Measurements from ENCODE around the gene ESYT2.

The ESYT2 gene

GRCh38 chr7:158802535-158803366 lies 26.6 kb downstream of the ESYT2 start:
- DNase-seq (ENCODE audit: low spot score) = peak; percentile 58

DNA sequence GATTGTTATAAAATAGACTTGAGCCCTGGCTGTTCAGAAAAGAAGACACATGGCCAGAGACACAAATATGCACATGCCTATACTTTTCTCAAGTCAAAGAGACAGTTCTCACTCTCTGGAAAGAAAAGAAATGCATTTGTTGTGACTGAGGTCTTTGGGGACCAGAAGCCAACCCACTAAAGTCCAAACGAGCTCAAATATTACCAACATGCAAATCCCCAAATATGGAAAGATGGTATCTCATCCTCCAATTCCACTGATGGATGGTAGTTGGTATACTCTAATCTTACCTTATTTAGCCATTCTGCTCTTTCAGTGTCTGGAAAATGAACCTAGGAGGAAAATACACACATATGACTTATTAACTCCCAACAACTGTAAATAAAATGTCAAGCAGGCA lies 30.6 kb downstream of the ESYT2 start:
- no peak for DNase-seq (ENCODE audit: low spot score)

GRCh38 chr7:158796667-158797066 lies 32.6 kb downstream of the ESYT2 start:
- DNase-seq (ENCODE audit: low spot score) = no peak

DNA sequence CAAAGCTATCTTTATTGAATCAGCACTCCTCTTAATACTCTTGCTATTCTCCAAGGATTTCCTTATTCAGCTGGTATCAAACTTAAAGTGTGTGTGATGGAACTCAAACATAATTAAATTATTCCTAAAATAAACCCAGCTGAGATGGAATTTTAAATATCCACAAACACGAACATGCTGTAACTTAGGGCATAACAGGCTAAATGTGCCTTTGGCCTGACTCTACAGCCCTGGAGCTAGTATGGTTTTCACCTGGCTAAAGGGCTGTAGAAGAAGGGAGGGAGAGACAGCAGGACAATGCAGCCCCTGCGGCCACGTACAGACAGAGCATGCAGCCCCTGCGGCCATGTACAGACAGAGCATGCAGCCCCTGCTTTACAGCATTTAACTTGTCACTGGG lies 34.0 kb downstream of the ESYT2 start:
- DNase-seq (ENCODE audit: low spot score) = no peak

DNA sequence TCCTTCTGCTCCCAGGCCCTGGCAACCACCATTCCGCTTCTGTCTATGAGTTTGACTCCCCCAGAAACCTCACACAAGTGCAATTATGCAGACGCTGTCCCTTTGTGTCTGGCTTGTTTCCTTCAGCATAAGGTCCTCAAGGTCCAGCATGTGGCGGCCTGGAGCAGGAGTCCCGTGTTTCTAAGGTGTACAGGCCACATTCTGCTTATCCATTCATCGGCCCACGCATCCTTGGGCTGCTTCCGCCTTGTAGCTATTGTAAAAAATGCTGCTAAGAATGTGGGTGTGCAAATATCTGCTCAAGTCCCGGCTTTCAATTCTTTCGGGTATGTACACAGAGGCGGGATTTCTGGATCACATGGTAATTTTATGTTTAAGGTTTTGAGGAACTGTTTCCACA lies 38.2 kb downstream of the ESYT2 start:
- no peak for DNase-seq (ENCODE audit: low spot score)

- DNase-seq (ENCODE audit: low spot score) = no peak
These were observed 39.5 kb downstream of the ESYT2 start for GRCh38 chr7:158789842-158790241.

GRCh38 chr7:158786898-158787297 lies 42.4 kb downstream of the ESYT2 start:
- no peak for DNase-seq (ENCODE audit: low spot score)

GRCh38 chr7:158784270-158784669 lies 45.0 kb downstream of the ESYT2 start:
- no peak for DNase-seq (ENCODE audit: low spot score)

GRCh38 chr7:158783595-158783994 lies 45.7 kb downstream of the ESYT2 start:
- no peak for DNase-seq (ENCODE audit: low spot score)

GRCh38 chr7:158782761-158783401 lies 46.4 kb downstream of the ESYT2 start:
- peak; percentile 50 for DNase-seq (ENCODE audit: low spot score)

- no peak for DNase-seq (ENCODE audit: low spot score)
These were observed 47.2 kb downstream of the ESYT2 start for GRCh38 chr7:158781974-158782664.

DNA sequence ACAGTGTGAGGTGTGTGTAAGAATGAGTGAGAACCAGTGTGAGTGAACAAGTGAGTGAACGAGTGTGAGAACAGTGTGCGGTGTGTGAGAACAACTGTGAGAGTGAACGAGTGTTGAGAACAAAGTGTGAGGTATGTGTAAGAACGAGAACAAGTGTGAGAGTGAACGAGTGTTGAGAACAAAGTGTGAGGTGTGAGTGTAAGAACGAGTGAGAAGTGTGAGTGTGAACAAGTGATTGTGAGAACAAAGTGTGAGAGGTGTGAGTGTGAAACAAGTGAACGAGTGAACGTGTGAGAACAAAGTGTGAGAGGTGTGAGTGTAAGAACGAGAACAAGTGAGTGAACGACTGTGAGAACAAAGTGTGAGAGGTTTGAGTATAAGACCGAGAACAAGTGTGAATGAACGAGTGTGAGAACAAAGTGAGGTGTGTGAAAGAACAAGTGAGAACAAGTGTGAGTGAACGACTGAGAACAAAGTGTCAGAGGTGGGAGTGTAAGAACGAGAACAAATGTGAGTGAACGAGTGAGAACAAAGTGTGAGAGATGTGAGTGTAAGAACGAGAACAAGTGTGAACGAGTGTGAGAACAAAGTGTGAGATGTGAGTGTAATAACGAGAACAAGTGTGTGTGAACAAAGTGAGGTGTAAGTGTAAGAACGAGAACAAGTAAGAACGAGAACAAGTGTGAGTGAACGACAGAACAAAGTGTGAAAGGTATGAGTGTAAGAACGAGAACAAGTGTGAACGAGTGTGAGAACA lies 47.9 kb downstream of the ESYT2 start:
- DNase-seq (ENCODE audit: low spot score) = no peak

DNA sequence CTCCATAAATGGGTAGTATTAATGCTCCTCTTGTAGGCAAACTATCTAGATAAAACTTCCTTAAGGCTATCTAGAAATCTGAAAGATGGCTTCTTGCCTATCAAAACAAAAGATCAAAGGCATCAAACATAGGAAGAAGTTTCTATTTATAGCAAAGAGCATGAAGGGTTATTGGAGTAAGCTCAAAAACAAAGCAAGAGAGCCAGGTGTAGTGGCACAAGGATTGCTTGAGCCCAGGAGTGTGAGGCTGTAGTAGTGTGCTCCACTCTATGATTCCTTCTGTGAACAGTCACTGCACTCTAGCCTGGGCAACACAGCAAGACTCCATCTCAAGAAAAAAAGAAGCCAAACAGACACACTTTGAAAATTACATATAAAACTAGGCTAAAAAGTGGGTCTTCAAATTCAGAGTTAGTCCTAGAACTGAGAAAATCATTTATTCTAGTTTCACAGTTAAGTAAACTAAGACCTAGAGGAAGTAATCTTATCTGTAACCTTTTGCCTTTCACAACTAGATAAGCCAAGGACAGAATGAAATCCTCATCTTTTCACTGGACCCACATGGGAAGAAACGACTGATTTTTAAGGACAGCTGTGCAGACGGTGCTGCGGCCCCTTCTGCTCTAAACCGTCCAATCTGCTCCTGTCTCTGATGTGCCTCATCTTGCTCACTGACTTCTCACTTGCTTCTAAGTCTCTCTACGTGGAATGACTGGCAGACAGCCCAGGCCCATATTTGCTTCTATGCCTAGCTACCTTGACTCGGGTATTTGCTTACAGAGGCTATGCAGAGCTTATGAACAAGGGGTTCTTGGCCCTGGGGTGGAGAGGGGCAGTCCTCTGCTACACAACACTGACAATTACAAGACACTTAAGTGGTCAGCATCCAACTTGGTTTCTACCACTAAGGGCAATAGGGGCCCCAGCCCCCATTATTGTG lies 50.0 kb downstream of the ESYT2 start:
- DNase-seq (ENCODE audit: low spot score) = no peak

DNA sequence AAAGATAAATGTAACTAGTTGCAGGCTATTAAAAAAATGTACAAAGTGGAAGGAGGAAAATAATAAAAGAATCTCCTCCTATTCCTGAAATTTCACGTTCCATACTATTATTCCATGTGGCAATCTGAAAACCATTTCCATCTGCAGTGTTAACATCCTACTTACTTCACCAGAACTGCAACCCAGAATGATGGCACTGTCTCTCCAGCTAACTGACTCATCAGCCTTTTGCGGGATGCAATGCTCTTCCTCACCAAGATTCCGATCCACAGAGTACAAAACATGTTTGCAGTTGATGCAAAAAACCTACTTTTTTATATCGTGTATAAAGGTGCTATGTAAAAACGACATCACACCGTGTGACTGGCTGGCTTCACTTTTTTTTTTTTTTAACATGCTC lies 50.8 kb downstream of the ESYT2 start:
- peak; percentile 83 for DNase-seq (ENCODE audit: low spot score)

DNA sequence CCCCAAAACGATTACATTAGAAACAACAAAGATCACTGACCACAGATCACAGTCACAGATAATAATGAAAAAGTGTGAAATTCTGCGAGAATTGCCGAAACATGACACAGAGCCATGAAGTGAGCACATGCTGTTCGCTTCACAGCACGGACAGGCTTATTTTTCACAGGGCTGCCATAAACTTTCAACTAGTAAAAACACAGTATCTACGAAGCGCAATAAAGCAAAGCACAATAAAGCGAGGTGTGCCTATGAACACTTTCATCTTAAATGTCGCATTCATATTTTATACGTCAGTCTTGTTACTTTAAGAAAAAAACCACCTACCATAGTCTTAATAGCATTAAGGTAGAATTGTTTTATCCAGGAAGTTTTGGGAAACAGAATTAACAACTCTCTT lies 51.5 kb downstream of the ESYT2 start:
- DNase-seq (ENCODE audit: low spot score) = no peak

DNA sequence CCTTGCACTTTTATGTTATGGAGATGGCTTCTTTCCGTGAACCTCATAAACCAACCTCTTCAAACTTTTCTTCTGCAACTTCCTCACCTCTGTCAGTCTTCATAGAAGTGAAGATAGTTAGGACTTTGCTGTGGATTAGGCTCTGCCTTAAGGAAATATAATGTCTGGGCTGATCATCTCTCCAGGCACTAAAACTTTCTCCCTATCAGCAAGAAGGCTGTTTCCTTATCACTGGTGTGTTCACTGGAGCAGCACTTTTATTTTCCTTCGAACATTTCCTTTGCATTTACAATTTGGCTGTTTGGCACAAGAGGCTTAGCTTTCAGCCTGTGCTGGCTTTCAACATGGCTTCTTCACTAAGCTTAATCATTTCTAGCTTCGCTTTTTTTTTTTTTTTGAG lies 52.8 kb downstream of the ESYT2 start:
- DNase-seq (ENCODE audit: low spot score) = no peak

- DNase-seq (ENCODE audit: low spot score) = no peak
These were observed 54.4 kb downstream of the ESYT2 start for GRCh38 chr7:158774952-158775351.

DNA sequence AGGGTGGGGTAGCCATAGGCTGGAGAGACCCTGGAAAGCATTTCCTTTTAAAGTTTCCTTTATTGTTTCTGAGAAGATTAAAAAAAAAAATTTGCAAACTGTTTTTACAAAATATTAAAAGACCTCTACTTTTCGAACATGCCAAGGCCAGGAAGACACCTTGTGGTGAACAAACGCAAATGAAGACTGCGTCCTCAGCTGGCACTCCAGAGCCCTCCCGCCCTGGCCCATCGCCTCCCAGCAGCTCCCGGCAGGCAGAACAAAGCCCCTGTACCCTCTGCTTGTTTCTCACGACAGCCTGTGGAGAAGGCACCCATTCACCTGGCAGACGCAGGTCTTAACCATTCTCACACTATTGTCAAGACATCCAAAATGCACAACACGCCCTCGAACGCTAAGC lies 56.4 kb downstream of the ESYT2 start:
- no peak for DNase-seq (ENCODE audit: low spot score)

DNA sequence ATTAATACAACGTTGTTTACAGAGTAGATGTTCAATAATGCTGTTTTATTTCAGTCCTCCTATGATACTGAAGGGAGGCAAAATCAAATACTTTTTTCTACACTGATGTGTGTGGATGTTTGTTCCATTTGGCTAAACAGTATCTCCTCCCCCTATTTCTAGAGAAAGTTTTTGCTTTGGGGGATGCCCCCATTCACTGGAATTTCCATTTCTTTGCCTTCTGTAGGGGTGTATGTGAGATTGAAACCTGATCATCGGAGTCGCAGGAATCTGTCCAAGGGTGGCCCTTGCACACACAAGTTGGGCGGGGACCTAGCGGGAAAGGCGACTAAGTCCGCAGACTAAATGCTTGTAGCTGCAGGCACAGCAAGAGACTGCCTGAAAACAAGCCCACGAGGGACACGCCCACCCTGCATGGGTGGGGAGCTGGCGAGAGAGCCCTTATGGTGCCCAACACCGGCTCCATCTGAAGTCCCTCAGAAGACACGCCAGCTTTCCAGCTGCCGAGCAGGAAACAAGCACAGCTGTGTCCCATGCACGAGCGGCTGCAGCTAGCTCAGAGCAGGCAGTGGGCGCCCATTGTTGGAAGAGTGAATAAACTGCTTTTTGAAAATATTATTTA lies 58.0 kb downstream of the ESYT2 start:
- peak; percentile 12 for DNase-seq (ENCODE audit: low spot score)

GRCh38 chr7:158767707-158768106 lies 61.6 kb downstream of the ESYT2 start:
- no peak for DNase-seq (ENCODE audit: low spot score)

All from AG08395 (cell line).